ENCODE measurements around the gene TSC2.

TSC2 gene

DNA sequence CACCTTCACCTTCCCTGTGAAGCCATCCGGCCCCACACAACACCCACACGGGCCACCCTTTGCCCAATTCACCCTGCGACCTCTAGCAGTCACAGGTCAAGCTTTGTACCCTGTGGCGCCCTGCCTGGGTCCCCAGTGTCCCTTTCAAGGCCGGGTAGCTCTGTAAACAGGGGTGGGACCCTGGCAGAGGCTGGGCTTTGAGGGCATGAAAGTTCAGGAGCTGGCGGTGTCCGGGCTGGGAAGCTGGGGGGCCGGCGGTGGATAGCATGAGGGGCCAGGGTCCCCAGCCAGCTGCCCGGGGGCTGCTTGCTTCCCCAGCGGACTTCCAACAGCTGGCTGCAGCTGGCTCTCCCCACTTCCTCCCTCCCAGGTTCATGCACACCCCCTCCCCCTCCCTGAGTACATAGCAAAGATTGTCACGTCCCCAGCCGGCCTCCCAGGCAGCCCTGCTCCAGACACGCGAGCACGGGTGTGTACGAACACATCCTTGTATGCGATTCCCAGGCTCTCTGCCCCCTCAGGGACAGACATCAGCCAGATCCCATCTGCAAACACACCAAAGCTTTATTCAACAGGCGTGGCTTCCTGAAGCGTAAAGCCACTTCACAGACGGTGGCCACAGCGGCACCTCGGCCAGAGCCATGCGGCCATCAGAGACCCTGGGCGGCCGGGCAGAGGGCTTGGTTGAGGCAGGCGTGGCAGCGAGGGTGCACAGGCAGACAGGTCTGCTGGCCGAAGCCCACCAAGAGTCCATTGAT lies 8.3 kb upstream of the TSC2 start:
- H3K27me3 ChIP-seq (ENCODE audit: low read depth): no peaks in the 10 kb centered on the region
- no peaks in the 10 kb centered on the region for H3K4me1 ChIP-seq
- H3K36me3 ChIP-seq (replicated peaks): peaks cover 6% of the 10 kb centered on the region
- in situ Hi-C loops (cut with MboI; ENCODE audit: low sequenced_read_pairs): no loop called here
- no peaks in the 10 kb centered on the region for H3K9me3 ChIP-seq
- DNase-seq (ENCODE audit: low spot score in 2 of 2): no peak
- no peak overlapping the region for H3K4me3 ChIP-seq

DNA sequence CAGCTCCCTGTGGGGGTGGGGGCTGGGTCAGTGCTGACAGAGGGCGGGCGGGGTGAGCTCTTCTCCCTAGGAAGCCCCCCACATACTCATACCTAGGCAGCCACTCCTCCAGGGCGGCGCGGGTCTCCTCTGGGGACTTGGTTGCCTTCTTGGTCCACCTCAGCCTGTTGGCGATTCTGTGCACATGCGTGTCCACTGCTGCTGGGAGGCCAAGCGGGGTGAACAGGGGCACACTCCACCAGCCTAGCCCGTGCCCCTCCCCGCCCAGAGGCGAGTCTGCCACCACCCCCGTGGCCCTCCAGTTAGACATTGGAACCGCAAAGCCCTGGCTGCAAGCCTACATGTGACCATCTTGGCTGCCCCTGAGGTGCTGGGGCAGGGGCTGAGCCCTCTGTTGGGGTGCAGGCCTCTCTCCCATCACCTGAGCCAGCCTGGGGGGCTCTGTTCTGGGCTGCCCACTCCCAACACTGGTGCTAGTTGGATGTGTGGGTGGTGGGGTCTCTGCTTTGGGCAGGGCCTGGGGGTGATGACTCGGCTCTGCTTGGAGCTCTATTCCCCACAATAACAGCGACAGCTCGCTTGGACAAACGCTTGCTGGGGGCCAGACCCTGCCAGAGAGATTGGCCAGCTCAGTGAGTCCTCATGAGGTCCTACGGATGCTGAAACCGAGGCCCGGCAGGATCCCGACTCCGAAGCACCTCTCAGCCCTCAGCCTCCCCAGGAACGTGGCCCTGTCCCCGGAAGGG lies 7.6 kb upstream of the TSC2 start:
- H3K4me1 ChIP-seq: no peaks in the 10 kb centered on the region
- H3K36me3 ChIP-seq (replicated peaks): peaks cover 6% of the 10 kb centered on the region
- in situ Hi-C loops (cut with MboI; ENCODE audit: low sequenced_read_pairs): no loop called here

DNA sequence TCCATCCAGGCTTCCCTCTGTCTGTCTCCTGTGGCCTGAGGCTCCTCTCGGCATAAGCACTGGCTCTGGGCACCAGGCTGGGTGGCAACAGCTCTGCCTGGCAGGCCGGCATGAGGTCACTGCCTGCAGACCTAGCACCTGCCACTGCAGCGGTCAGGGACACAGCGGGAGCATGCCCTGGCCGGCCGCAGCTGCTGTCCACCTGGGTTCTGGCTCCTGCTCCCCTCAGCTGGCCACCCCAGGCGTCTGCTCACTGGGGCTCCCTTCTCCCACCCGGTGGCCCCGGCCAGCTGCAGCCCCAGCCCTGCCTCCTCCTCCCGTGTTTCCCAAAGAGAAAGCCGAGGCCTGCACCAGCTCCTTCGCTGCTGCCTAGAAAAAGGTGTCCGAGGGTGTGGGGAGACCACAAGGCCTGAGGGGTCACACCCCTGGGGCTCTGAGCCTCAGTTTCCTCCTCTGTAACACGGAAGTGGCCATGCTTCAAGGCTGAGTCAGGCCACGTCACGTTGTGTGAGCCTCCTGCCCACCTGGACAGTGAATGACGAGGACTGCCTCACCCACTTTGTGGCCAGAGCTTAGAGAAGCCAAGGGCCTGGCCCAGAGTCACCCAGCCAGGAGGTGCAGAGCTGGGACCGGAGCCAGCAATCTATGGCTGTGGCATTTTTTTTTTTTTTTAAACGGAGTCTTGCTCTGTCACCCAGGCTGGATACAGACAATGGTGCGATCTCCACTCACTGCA lies 6.8 kb upstream of the TSC2 start:
- H3K36me3 ChIP-seq (replicated peaks): peaks cover 2% of the 10 kb centered on the region
- no peaks in the 10 kb centered on the region for H3K4me1 ChIP-seq
- no peaks in the 10 kb centered on the region for H3K9me3 ChIP-seq
- no peak overlapping the region for H3K4me3 ChIP-seq
- no peak for DNase-seq (ENCODE audit: low spot score in 2 of 2)
- in situ Hi-C loops (cut with MboI; ENCODE audit: low sequenced_read_pairs): no loop called here
- H3K27me3 ChIP-seq (ENCODE audit: low read depth): no peaks in the 10 kb centered on the region

More for the DNA sequence above, 7.6 kb upstream of the TSC2 start:
- no peak for DNase-seq (ENCODE audit: low spot score in 2 of 2)
- Histone ChIP-seq H3K4me3 (no peak overlapping the region), H3K27me3 (ENCODE audit: low read depth) (no peaks in the 10 kb centered on the region), H3K9me3 (no peaks in the 10 kb centered on the region)

DNA sequence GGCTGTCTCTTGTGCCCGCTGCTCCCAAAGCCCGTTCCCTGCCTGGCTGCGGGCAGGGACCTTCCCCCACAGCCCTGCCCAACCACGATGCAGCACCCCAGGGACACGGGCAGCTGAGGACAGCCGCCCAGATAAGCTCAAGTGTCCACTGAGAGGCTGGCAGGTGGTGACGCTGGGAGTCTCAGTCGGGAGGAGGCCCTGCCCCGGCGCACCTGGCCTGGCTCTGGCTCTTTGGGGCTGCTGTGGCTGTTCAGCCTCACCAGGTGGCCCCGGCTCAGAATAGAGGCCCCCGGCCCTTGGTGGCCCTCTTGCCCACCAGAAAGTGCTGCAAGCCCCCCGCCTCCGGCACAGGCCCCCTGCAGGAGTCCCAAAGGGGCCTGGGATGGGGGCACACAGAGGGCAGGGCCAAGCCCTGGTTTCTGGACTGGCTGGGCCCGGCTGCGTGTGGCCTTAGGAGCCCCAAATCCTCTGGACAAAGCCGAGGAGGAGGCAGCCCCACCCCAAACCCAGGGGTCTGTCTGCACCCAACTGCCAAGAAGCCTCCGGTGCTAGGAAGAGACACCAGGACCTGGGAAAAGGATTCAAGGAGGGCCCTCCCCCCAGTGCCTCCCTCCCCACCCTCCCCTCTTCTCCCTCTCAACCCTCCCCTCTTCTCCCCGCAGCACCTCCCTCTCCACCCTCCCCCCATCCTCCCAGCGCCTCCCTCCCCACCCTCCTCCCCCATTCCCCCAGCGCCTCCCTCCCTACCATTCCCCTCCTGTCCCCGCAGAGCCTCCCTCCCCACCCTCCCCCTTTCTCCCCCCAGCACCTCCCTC lies 5.4 kb upstream of the TSC2 start:
- in situ Hi-C loops (cut with MboI; ENCODE audit: low sequenced_read_pairs): no loop called here
- DNase-seq (ENCODE audit: low spot score in 2 of 2): no peak
- Histone ChIP-seq H3K9me3 (no peaks in the 10 kb centered on the region), H3K36me3 (replicated peaks) (no peaks in the 10 kb centered on the region; the same call in none of the 2 replicates), H3K4me1 (peaks cover 5% of the 10 kb centered on the region; the same call in 1 of the 2 replicates), H3K4me3 (no peak overlapping the region), H3K27me3 (ENCODE audit: low read depth) (no peaks in the 10 kb centered on the region)

DNA sequence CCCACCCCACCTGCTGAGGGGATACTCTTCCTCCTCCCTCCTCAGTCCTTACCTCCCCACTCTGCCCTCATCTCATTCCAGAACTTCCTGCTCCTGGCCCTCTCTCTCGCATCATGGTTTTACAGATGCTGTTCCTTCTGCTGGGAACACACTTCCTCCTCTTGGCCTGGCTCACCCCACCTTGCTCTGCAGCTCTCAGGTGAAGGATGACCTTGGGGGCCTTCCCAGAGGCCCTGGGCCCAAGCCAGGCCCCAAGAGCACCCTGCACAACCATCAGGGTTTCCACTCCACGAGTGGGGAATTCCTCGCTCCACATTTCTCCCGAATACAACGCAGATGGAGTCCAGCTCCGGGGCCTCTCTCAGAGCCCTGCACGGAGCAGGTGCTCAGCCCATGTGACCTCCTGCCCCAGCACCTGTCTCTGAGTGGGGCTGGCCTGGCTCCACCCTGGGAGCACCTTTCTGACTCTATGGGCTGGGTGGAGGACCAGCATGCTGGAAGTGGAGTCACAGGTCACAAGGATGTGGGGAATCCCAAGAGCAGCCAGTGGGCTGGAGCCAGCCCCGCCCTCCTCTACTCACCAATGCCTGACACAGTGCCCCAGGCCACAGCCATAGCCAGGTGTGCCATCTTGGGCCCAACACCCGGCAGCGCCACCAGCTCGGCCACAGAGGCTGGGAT lies 4.7 kb upstream of the TSC2 start:
- in situ Hi-C loops (cut with MboI; ENCODE audit: low sequenced_read_pairs): no loop called here

DNA sequence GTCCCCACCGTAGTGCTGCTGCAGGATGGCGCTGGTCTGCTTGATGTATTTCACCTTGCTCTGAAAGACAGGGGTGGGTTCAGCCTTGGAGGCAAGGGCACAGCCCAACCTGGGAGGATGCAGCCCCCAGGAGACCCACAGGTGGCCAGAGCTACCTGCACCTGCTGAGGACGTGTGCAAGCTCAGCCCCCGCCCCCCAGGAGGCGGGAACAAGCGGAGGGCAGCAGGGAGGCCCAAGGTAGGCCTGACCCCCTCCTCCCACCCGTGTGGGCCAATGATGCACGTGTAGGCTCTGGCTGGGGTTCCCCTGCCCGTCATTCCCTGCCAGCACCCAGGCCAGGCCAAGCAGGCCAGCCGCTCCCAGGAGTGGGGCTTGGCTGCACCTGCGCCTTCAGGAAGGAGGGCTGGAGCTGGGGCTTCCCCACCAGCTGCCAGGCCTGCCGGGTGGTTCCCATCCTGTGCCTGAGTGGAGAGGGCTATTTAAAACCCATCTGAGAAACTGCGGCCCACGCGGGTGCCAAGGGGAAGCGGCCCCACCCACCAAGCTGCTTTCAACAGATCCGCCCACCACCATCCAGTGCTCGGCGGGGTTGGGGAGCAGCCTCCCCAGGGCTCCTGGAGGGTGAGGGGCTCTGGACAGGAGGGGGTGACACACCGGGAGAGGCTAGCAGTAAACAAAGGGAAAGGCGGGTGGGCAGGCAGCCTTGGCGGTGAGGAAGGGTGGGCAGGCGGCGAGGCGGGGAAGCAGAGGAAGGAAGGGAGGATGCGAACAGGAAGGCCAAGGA lies 3.9 kb upstream of the TSC2 start:
- Histone ChIP-seq H3K4me1 (peaks cover 10% of the 10 kb centered on the region), H3K4me3 (no peak overlapping the region)

More for the DNA sequence above, 4.7 kb upstream of the TSC2 start:
- Histone ChIP-seq H3K9me3 (no peaks in the 10 kb centered on the region), H3K27me3 (ENCODE audit: low read depth) (no peaks in the 10 kb centered on the region), H3K4me1 (peaks cover 5% of the 10 kb centered on the region; the same call in 1 of the 2 replicates), H3K4me3 (no peak overlapping the region), H3K36me3 (replicated peaks) (no peaks in the 10 kb centered on the region; the same call in none of the 2 replicates)
- no peak for DNase-seq (ENCODE audit: low spot score in 2 of 2)

DNA sequence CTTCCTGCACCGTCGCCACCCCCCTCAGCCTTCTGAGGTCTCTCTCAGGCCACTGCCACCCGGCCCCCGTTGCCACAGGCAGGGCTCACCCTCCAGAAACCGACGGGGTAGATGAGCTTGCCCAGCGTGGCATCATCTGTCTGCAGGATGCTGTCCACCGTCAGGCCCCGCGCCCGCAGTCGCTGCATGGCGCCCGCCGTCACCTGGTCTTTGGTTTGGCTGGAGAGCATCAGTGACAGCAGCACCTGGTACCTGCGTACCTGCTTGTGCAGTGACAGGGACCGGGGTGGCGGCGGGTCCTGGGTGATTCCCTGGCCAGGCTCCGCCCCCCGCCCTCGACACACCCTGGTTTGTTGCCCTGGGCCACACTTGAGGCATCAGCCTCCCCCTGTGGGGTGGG lies 3.2 kb upstream of the TSC2 start:
- in situ Hi-C loops (cut with MboI; ENCODE audit: low sequenced_read_pairs): no loop called here
- no peaks in the 10 kb centered on the region for H3K9me3 ChIP-seq
- no peaks in the 10 kb centered on the region for H3K27me3 ChIP-seq (ENCODE audit: low read depth)
- no peak overlapping the region for H3K4me3 ChIP-seq
- DNase-seq (ENCODE audit: low spot score in 2 of 2): no peak
- H3K36me3 ChIP-seq (replicated peaks): no peaks in the 10 kb centered on the region; the same call in 1 of the 2 replicates
- peaks cover 10% of the 10 kb centered on the region for H3K4me1 ChIP-seq

More for the DNA sequence above, 3.9 kb upstream of the TSC2 start:
- Histone ChIP-seq H3K36me3 (replicated peaks) (no peaks in the 10 kb centered on the region; the same call in none of the 2 replicates), H3K27me3 (ENCODE audit: low read depth) (no peaks in the 10 kb centered on the region), H3K9me3 (no peaks in the 10 kb centered on the region)
- in situ Hi-C loops (cut with MboI; ENCODE audit: low sequenced_read_pairs): no loop called here
- DNase-seq (ENCODE audit: low spot score in 2 of 2): no peak

DNA sequence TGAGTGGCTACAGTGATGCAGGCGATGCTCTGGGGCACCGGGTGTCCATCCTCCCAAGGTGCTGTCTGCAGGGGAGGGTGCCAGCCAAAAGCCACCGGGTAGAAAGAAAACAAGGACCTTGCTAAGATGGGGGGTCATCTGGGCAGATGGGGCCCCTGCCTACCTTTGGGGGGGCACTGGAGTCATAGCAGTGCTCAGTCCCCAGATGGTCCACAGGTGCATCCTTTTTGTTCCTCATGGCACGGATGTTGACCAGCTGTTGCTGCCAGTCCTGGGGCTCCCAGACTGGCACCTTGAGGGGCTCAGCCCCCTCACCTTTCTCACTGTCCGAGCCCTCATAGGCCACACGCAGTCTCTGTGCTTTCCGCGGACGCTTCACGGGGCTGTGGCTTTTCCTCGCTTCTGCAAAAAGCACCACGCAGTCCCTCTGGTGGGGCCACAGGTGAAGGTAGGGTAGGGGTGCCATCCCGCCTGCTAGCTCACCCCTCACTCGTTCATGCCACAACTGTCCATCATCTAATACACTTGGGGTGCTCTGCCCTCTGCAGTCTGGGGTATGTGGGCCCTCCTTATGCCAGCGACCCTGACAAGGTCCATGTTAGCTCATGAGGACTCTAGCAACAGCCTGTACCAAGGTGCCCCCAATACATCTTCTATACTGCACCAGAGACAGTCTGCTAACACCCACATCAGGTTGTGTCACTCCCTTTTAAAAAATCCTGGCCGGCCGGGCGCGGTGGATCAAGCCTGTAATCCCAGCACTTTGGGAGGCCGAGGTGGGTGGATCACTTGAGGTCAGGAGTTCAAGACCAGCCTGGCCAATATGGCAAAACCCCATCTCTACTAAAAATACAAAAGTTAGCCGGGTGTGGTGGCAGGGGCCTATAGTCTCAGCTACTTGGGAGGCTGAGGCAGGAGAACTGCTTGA lies 1.6 kb upstream of the TSC2 start:
- no peak for DNase-seq (ENCODE audit: low spot score in 2 of 2)
- Histone ChIP-seq H3K4me3 (peak overlapping the region; percentile 70), H3K36me3 (replicated peaks) (no peaks in the 10 kb centered on the region; the same call in 1 of the 2 replicates), H3K9me3 (no peaks in the 10 kb centered on the region), H3K27me3 (ENCODE audit: low read depth) (no peaks in the 10 kb centered on the region), H3K4me1 (peaks cover 10% of the 10 kb centered on the region)
- in situ Hi-C loops (cut with MboI; ENCODE audit: low sequenced_read_pairs): no loop called here

DNA sequence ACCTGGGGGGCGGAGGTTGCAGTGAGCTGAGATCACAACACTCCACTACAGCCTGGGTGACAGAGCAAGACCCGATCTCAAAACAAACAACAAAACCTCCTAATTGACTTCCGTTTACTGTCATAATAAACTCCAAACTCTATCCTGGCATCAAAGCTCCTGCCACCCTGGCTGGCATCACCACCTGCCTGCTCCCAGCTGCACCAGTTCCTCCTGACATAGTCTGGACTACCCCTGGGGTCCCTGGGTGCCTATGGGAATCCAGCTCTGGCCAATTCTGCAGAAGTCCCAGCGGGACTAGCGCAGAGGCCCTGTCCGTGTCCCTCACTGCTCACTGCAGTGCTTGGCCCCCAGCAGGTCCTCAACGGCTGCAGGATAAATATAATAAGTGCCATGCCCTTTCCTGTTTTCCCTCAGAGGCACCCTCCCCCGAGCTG lies 874 bp upstream of the TSC2 start:
- H3K9me3 ChIP-seq: no peaks in the 10 kb centered on the region
- peaks cover 4% of the 10 kb centered on the region for H3K36me3 ChIP-seq (replicated peaks)
- in situ Hi-C loops (cut with MboI; ENCODE audit: low sequenced_read_pairs): no loop called here
- no peak for DNase-seq (ENCODE audit: low spot score in 2 of 2)
- H3K27me3 ChIP-seq (ENCODE audit: low read depth): no peaks in the 10 kb centered on the region
- H3K4me1 ChIP-seq: peaks cover 10% of the 10 kb centered on the region
- H3K4me3 ChIP-seq: peak overlapping the region; percentile 70

DNA sequence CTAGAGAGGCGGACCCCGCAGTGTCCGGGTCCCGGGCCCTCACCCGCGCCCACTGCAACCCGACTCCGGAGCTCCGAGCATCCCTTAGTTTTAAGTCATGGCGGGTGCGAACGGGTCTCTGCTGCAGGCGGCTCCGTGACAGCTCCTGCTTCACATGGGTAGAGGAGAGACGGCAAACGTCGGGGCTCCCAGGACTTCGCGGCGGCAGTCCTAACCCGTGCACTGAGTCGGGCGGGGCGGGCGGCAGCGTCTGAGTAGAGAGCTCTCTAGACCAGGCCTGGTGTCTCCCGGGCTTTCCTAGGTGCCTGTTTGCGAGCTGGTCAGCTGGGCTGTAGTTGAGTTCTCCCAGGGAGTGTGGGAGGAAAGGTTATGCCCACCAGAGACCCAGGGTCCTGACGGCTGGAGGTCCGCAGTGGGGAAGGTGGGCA lies 345 bp downstream of the TSC2 start:
- peak overlapping the region; percentile 70 for H3K4me3 ChIP-seq
- DNase-seq (ENCODE audit: low spot score in 2 of 2): no peak
- in situ Hi-C loops (cut with MboI; ENCODE audit: low sequenced_read_pairs): no loop called here

DNA sequence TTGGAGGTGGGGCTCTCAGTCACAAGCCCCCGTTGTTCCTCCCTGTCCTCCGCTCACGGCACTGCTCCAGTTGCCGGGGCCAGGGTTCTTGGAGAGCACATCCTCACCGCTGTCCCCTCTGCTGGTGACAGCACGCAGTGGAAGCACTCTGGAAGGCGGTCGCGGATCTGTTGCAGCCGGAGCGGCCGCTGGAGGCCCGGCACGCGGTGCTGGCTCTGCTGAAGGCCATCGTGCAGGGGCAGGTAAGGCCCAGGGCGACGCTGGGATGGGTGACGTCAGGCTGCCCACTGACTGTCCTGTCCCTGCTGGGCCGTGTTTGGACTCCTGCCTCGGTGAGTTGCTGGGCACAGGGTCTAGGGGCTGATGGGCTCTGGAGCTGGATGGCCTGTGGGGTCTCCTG lies 5.4 kb downstream of the TSC2 start:
- no peaks in the 10 kb centered on the region for H3K27me3 ChIP-seq (ENCODE audit: low read depth)
- peaks cover 18% of the 10 kb centered on the region for H3K36me3 ChIP-seq (replicated peaks)
- in situ Hi-C loops (cut with MboI; ENCODE audit: low sequenced_read_pairs): no loop called here
- DNase-seq (ENCODE audit: low spot score in 2 of 2): no peak
- no peaks in the 10 kb centered on the region for H3K9me3 ChIP-seq
- peaks cover 5% of the 10 kb centered on the region; the same call in 1 of the 2 replicates for H3K4me1 ChIP-seq
- H3K4me3 ChIP-seq: no peak overlapping the region

More for the DNA sequence above, 345 bp downstream of the TSC2 start:
- Histone ChIP-seq H3K36me3 (replicated peaks) (peaks cover 8% of the 10 kb centered on the region), H3K9me3 (no peaks in the 10 kb centered on the region), H3K4me1 (peaks cover 10% of the 10 kb centered on the region), H3K27me3 (ENCODE audit: low read depth) (no peaks in the 10 kb centered on the region)
